HepG2 (cell line): ENCODE measurements around the gene TMEM256. TPM values are rescaled to one million over a fixed set of nuclear protein-coding genes. Genes with fewer than 3 reads are reported as not detected.

Experiments used
- BHLHE40 ChIP-seq: IDR thresholded peaks from 2 replicates; pipeline ENCODE4 v1.6.1; 2011; ENCODE audit warnings: low read length, improper control_type of control experiment
- CC2D1A ChIP-seq: sonication (generic); formaldehyde crosslinking; IDR thresholded peaks from 2 replicates; pipeline ENCODE4 v1.8.1; 2023; ENCODE audit warnings: mild to moderate bottlenecking, missing genetic modification reagents
- E2F1 ChIP-seq: sonication (generic); formaldehyde crosslinking; IDR thresholded peaks from 2 replicates; pipeline ENCODE4 v1.5.0; 2020; ENCODE audit warnings: missing genetic modification reagents
- HNRNPH1 ChIP-seq: fragments of 200-400 bp; formaldehyde crosslinking; optimal IDR thresholded peaks from 2 replicates; pipeline ENCODE3; 2017; ENCODE audit warnings: mild to moderate bottlenecking, low read depth, low read length
- KDM5B ChIP-seq: sonication (generic); formaldehyde crosslinking; IDR thresholded peaks from 2 replicates; pipeline ENCODE4 v1.4.0; 2020; ENCODE audit warnings: missing genetic modification reagents, mild to moderate bottlenecking, borderline replicate concordance
- LBX2 ChIP-seq: sonication (generic); formaldehyde crosslinking; IDR thresholded peaks from 2 replicates; pipeline ENCODE4 v1.5.0; 2020; ENCODE audit warnings: missing genetic modification reagents, mild to moderate bottlenecking, borderline replicate concordance
- MAFK ChIP-seq, 2 experiments: IDR thresholded peaks in 1 of 2; conservative IDR thresholded peaks in 1 of 2; 2 replicates each; pipeline ENCODE4 v1.6.1; 2011; ENCODE audit warnings: improper control_type of control experiment in 2 of 2, low read length in 2 of 2
- MTA3 ChIP-seq: sonication (generic); formaldehyde crosslinking; IDR thresholded peaks from 2 replicates; pipeline ENCODE4 v1.4.0; 2020; ENCODE audit warnings: missing genetic modification reagents
- TOPORS ChIP-seq: sonication (generic); formaldehyde crosslinking; IDR thresholded peaks from 2 replicates; pipeline ENCODE4 v1.8.0; 2023; ENCODE audit warnings: mild to moderate bottlenecking, missing genetic modification reagents
- TP53 ChIP-seq: sonication (generic); formaldehyde crosslinking; conservative IDR thresholded peaks from 2 replicates; pipeline ENCODE4 v1.4.0; 2020; ENCODE audit warnings: missing genetic modification reagents
- ZFP62 ChIP-seq: sonication (generic); formaldehyde crosslinking; IDR thresholded peaks from 2 replicates; pipeline ENCODE4 v1.4.0; 2020; ENCODE audit warnings: missing genetic modification reagents
- ZMYM3 ChIP-seq: sonication (generic); formaldehyde crosslinking; IDR thresholded peaks from 2 replicates; pipeline ENCODE4 v1.5.1; 2020; ENCODE audit warnings: mild to moderate bottlenecking, missing genetic modification reagents
- ZNF224 ChIP-seq: sonication (generic); formaldehyde crosslinking; IDR thresholded peaks from 2 replicates; pipeline ENCODE4 v1.5.0; 2020; ENCODE audit warnings: mild to moderate bottlenecking, missing genetic modification reagents
- ZNF616 ChIP-seq: sonication (generic); formaldehyde crosslinking; IDR thresholded peaks from 2 replicates; pipeline ENCODE4 v1.5.0; 2020; ENCODE audit warnings: low read depth, mild to moderate bottlenecking, missing genetic modification reagents
- ZNF737 ChIP-seq: sonication (generic); formaldehyde crosslinking; IDR thresholded peaks from 2 replicates; pipeline ENCODE4 v1.5.0; 2020; ENCODE audit warnings: missing genetic modification reagents, mild to moderate bottlenecking, borderline replicate concordance
- polyA plus RNA-seq, 8 experiments: library from polyadenylated mRNA; depleted of rRNA in 3 of 8; stranded (reverse) in 7 of 8; unstranded in 1 of 8; fragments of >200 nt; fragmentation: Illumina TruSeq in 4 of 8; extraction: Trizol in 4 of 8; gene quantifications; 2 replicates each; pipeline versions ENCODE4 v1.2.1 to v1.2.3, GENCODE V29; 2011 to 2016; ENCODE audit warnings: low read depth in 4 of 8, missing spikeins in 1 of 8, mixed read lengths in 1 of 8; ENCODE audit not compliant: insufficient read depth in 1 of 8
- total RNA-seq, 5 experiments: library from RNA; depleted of rRNA; stranded (reverse); fragments of >200 nt; fragmentation: Illumina TruSeq; extraction: Trizol; gene quantifications; 2 replicates each; pipeline ENCODE4 v1.2.3, GENCODE V29; 2016; ENCODE audit warnings: low read depth in 1 of 5
- TF ChIP-seq, protein P1 (sequence below): sonication (generic); formaldehyde crosslinking; IDR thresholded peaks from 2 replicates; pipeline ENCODE4 v1.4.0; 2020; ENCODE audit warnings: mild to moderate bottlenecking, missing genetic modification reagents
- TF ChIP-seq, protein P2 (sequence below): sonication (generic); formaldehyde crosslinking; IDR thresholded peaks from 2 replicates; pipeline ENCODE4 v1.5.0; 2020; ENCODE audit warnings: mild to moderate bottlenecking, missing genetic modification reagents
- TF ChIP-seq, protein P3 (sequence below): sonication (generic); formaldehyde crosslinking; IDR thresholded peaks from 2 replicates; pipeline ENCODE4 v1.4.0; 2020; ENCODE audit warnings: missing genetic modification reagents

Gene TMEM256
- total and polyA plus RNA-seq, 2 of the 13 experiments (the other 11 are each of a cell fraction or from before 2014, with no cell fraction given) = 231 to 252 TPM

GRCh38 chr17:7394452-7395191, 9.3 kb downstream of the TMEM256 start, which contains the start of gene PLSCR3 (continued):
- no peak for TF ChIP-seq LBX2 (CRISPR knock-in tag)
- no peak for TF ChIP-seq ZNF224 (CRISPR knock-in tag)
- TF ChIP-seq BHLHE40 = no peak
- TF ChIP-seq CC2D1A = 0 out of 2 replicates have a peak, but pooled peaks have one; percentile 54
- TF ChIP-seq TP53 (CRISPR knock-in tag) = no peak
- peak; percentile 48; the same call in 1 of the 2 replicates for TF ChIP-seq KDM5B
- no peak for TF ChIP-seq E2F1 (CRISPR knock-in tag)
- no peak for TF ChIP-seq ZNF737 (CRISPR knock-in tag)
- TF ChIP-seq HNRNPH1 = no peak
- peak; percentile 73; the same call in 1 of the 2 replicates for TF ChIP-seq TOPORS (CRISPR knock-in tag)
- TF ChIP-seq, protein P1, sequence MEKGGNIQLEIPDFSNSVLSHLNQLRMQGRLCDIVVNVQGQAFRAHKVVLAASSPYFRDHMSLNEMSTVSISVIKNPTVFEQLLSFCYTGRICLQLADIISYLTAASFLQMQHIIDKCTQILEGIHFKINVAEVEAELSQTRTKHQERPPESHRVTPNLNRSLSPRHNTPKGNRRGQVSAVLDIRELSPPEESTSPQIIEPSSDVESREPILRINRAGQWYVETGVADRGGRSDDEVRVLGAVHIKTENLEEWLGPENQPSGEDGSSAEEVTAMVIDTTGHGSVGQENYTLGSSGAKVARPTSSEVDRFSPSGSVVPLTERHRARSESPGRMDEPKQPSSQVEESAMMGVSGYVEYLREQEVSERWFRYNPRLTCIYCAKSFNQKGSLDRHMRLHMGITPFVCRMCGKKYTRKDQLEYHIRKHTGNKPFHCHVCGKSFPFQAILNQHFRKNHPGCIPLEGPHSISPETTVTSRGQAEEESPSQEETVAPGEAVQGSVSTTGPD (CRISPR knock-in tag) = no peak
- TF ChIP-seq, protein P2, sequence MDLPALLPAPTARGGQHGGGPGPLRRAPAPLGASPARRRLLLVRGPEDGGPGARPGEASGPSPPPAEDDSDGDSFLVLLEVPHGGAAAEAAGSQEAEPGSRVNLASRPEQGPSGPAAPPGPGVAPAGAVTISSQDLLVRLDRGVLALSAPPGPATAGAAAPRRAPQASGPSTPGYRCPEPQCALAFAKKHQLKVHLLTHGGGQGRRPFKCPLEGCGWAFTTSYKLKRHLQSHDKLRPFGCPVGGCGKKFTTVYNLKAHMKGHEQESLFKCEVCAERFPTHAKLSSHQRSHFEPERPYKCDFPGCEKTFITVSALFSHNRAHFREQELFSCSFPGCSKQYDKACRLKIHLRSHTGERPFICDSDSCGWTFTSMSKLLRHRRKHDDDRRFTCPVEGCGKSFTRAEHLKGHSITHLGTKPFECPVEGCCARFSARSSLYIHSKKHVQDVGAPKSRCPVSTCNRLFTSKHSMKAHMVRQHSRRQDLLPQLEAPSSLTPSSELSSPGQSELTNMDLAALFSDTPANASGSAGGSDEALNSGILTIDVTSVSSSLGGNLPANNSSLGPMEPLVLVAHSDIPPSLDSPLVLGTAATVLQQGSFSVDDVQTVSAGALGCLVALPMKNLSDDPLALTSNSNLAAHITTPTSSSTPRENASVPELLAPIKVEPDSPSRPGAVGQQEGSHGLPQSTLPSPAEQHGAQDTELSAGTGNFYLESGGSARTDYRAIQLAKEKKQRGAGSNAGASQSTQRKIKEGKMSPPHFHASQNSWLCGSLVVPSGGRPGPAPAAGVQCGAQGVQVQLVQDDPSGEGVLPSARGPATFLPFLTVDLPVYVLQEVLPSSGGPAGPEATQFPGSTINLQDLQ (CRISPR knock-in tag) = peak; percentile 67; the same call in 1 of the 2 replicates
- no peak for TF ChIP-seq MTA3 (CRISPR knock-in tag)
- no peak for TF ChIP-seq ZNF616 (CRISPR knock-in tag)
- TF ChIP-seq ZMYM3 (CRISPR knock-in tag) = no peak
- TF ChIP-seq ZFP62 = no peak
- TF ChIP-seq, protein P3, sequence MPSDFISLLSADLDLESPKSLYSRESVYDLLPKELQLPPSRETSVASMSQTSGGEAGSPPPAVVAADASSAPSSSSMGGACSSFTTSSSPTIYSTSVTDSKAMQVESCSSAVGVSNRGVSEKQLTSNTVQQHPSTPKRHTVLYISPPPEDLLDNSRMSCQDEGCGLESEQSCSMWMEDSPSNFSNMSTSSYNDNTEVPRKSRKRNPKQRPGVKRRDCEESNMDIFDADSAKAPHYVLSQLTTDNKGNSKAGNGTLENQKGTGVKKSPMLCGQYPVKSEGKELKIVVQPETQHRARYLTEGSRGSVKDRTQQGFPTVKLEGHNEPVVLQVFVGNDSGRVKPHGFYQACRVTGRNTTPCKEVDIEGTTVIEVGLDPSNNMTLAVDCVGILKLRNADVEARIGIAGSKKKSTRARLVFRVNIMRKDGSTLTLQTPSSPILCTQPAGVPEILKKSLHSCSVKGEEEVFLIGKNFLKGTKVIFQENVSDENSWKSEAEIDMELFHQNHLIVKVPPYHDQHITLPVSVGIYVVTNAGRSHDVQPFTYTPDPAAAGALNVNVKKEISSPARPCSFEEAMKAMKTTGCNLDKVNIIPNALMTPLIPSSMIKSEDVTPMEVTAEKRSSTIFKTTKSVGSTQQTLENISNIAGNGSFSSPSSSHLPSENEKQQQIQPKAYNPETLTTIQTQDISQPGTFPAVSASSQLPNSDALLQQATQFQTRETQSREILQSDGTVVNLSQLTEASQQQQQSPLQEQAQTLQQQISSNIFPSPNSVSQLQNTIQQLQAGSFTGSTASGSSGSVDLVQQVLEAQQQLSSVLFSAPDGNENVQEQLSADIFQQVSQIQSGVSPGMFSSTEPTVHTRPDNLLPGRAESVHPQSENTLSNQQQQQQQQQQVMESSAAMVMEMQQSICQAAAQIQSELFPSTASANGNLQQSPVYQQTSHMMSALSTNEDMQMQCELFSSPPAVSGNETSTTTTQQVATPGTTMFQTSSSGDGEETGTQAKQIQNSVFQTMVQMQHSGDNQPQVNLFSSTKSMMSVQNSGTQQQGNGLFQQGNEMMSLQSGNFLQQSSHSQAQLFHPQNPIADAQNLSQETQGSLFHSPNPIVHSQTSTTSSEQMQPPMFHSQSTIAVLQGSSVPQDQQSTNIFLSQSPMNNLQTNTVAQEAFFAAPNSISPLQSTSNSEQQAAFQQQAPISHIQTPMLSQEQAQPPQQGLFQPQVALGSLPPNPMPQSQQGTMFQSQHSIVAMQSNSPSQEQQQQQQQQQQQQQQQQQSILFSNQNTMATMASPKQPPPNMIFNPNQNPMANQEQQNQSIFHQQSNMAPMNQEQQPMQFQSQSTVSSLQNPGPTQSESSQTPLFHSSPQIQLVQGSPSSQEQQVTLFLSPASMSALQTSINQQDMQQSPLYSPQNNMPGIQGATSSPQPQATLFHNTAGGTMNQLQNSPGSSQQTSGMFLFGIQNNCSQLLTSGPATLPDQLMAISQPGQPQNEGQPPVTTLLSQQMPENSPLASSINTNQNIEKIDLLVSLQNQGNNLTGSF (CRISPR knock-in tag) = no peak
- peak in 1 of 2 experiments; percentile 27; a peak in 2 of 4 replicates for TF ChIP-seq MAFK (conservative IDR thresholded peaks at IDR 0.05 in 1 of 2, IDR thresholded peaks at IDR 0.05 in 1 of 2; ENCODE audit: low read length in 2 of 2)
